Mesenchymal stem cell (in vitro differentiated cells and primary cell): ENCODE measurements around the gene ADAMTS17.

ENCODE experiments used
- DNase-seq: peaks from one replicate; pipeline ENCODE4 v3.0.0-alpha.2; 2013
- H2AFZ ChIP-seq: one replicate; pipeline ENCODE4 v1.6.1; 2013; ENCODE audit warnings: low read depth, mild to moderate bottlenecking, control low read depth, inconsistent platforms, low read length, moderate library complexity
- H2AK5ac ChIP-seq: 2 replicates; pipeline ENCODE4 v1.6.1; 2013; ENCODE audit warnings: low read length, moderate library complexity, mild to moderate bottlenecking, inconsistent platforms; ENCODE audit not compliant: severe bottlenecking
- H2BK120ac ChIP-seq: one replicate; pipeline ENCODE4 v1.6.1; 2013; ENCODE audit warnings: low read depth, mild to moderate bottlenecking, inconsistent platforms, low read length, moderate library complexity
- H2BK12ac ChIP-seq, 2 experiments: one replicate each; pipeline ENCODE4 v1.6.1; 2013; ENCODE audit warnings: inconsistent platforms in 2 of 2, low read length in 2 of 2, mild to moderate bottlenecking in 2 of 2, moderate library complexity in 2 of 2, control low read depth in 1 of 2
- H2BK15ac ChIP-seq: one replicate; pipeline ENCODE4 v1.6.1; 2013; ENCODE audit warnings: mild to moderate bottlenecking, low read depth, inconsistent platforms; ENCODE audit not compliant: poor library complexity, severe bottlenecking
- H2BK5ac ChIP-seq: 2 replicates; pipeline ENCODE4 v1.6.1; 2013; ENCODE audit warnings: low read depth, mild to moderate bottlenecking, low read length, control low read depth, inconsistent platforms; ENCODE audit not compliant: poor library complexity, severe bottlenecking
- H3K14ac ChIP-seq, 2 experiments: one replicate each; pipeline ENCODE4 v1.6.1; 2013; ENCODE audit warnings: inconsistent platforms in 2 of 2, low read length in 2 of 2, control low read depth in 1 of 2, mild to moderate bottlenecking in 1 of 2, moderate library complexity in 1 of 2
- H3K18ac ChIP-seq, 2 experiments: one replicate each; pipeline ENCODE4 v1.6.1; 2013; ENCODE audit warnings: inconsistent platforms in 2 of 2, low read length in 2 of 2, control low read depth in 1 of 2, low read depth in 1 of 2, mild to moderate bottlenecking in 1 of 2
- H3K23ac ChIP-seq, 2 experiments: one replicate each; pipeline ENCODE4 v1.6.1; 2013; ENCODE audit warnings: inconsistent platforms in 2 of 2, low read length in 2 of 2, mild to moderate bottlenecking in 2 of 2, moderate library complexity in 2 of 2, control low read depth in 1 of 2
- H3K27ac ChIP-seq: 2 replicates; pipeline ENCODE4 v1.5.1; 2013; ENCODE audit warnings: mild to moderate bottlenecking, moderate library complexity, low read length, control low read depth, inconsistent platforms; ENCODE audit not compliant: poor library complexity, severe bottlenecking
- H3K27me3 ChIP-seq, 2 experiments: 2 replicates each; pipeline versions ENCODE4 v1.6.1 to v1.7.0; 2013; ENCODE audit warnings: low read length in 2 of 2, mild to moderate bottlenecking in 2 of 2, moderate library complexity in 2 of 2, control low read depth in 1 of 2, inconsistent platforms in 1 of 2; ENCODE audit not compliant: control insufficient read depth in 1 of 2, insufficient read depth in 1 of 2
- H3K36me3 ChIP-seq, 2 experiments: 2 replicates each; pipeline versions ENCODE4 v1.6.1 to v1.7.0; 2013; ENCODE audit warnings: low read length in 2 of 2, control low read depth in 1 of 2, inconsistent platforms in 1 of 2, low read depth in 1 of 2, mild to moderate bottlenecking in 1 of 2; ENCODE audit not compliant: insufficient read depth in 2 of 2, control insufficient read depth in 1 of 2
- H3K4ac ChIP-seq, 2 experiments: one replicate each; pipeline ENCODE4 v1.6.1; 2013; ENCODE audit warnings: inconsistent platforms in 2 of 2, low read length in 2 of 2, mild to moderate bottlenecking in 2 of 2, moderate library complexity in 2 of 2, control low read depth in 1 of 2, low read depth in 1 of 2
- H3K4me1 ChIP-seq: 2 replicates; pipeline ENCODE4 v1.6.1; 2013; ENCODE audit warnings: low read depth, low read length, control low read depth; ENCODE audit not compliant: control insufficient read depth, insufficient read depth
- H3K4me2 ChIP-seq: 2 replicates; pipeline ENCODE4 v1.6.1; 2013; ENCODE audit warnings: low read length, mild to moderate bottlenecking, inconsistent platforms; ENCODE audit not compliant: poor library complexity, severe bottlenecking
- H3K4me3 ChIP-seq, 2 experiments: 2 replicates each; pipeline versions ENCODE4 v1.5.1 to v1.7.0; 2013; ENCODE audit warnings: low read length in 2 of 2, mild to moderate bottlenecking in 2 of 2, control low read depth in 1 of 2, low read depth in 1 of 2; ENCODE audit not compliant: insufficient read depth in 1 of 2
- H3K79me1 ChIP-seq: replicated peaks from 2 replicates; pipeline ENCODE4 v1.6.1; 2013; ENCODE audit warnings: mild to moderate bottlenecking, control low read depth, low read length, inconsistent platforms; ENCODE audit not compliant: poor library complexity, severe bottlenecking
- H3K9ac ChIP-seq: 2 replicates; pipeline ENCODE4 v1.7.0; 2013; ENCODE audit warnings: mild to moderate bottlenecking, low read length, moderate library complexity
- H3K9me3 ChIP-seq: 2 replicates; pipeline ENCODE4 v1.7.0; 2013; ENCODE audit warnings: mild to moderate bottlenecking, low read length; ENCODE audit not compliant: control insufficient read depth
- H4K8ac ChIP-seq: one replicate; pipeline ENCODE4 v1.6.1; 2013; ENCODE audit warnings: inconsistent platforms, mild to moderate bottlenecking, low read length, moderate library complexity
- H4K91ac ChIP-seq: one replicate; pipeline ENCODE4 v1.6.1; 2013; ENCODE audit warnings: mild to moderate bottlenecking, low read length, inconsistent platforms
- WGBS: methylation state at CpG from one replicate; pipeline ENCODE4 v1.1.7; 2013; ENCODE audit warnings: mixed read lengths; 5-methylcytosine and 5-hydroxymethylcytosine counted together

Gene ADAMTS17

GRCh38 chr15:100107606-100108225 lies 234.1 kb downstream of the ADAMTS17 start:
- Histone ChIP-seq H3K27me3 (no peaks in the 10 kb centered on the region), H2AK5ac (no peak overlapping the region), H3K23ac (no peak overlapping the region), H2BK15ac (no peak overlapping the region), H4K91ac (no peak overlapping the region), H3K9ac (no peak overlapping the region), H3K18ac (no peak overlapping the region), H3K4me3 (no peak overlapping the region), H2BK5ac (no peak overlapping the region), H2AFZ (no peak overlapping the region), H3K4me2 (no peak overlapping the region), H2BK12ac (no peak overlapping the region), H2BK120ac (no peak overlapping the region), H3K14ac (no peak overlapping the region), H3K79me1 (no peaks in the 10 kb centered on the region), H3K27ac (no peak overlapping the region), H3K9me3 (no peaks in the 10 kb centered on the region), H3K4ac (no peak overlapping the region), H4K8ac (no peak overlapping the region), H3K36me3 (no peaks in the 10 kb centered on the region), H3K4me1 (peaks cover 7% of the 10 kb centered on the region)
- no peak for DNase-seq
- 93% methylated on average over 9 of the region's 11 CpGs for WGBS

GRCh38 chr15:100107151-100107550 lies 234.6 kb downstream of the ADAMTS17 start:
- Histone ChIP-seq H3K27me3 (no peaks in the 10 kb centered on the region), H2AK5ac (no peak overlapping the region), H3K23ac (no peak overlapping the region), H4K91ac (no peak overlapping the region), H3K4ac (no peak overlapping the region), H3K4me2 (no peak overlapping the region), H3K4me1 (peaks cover 7% of the 10 kb centered on the region), H2BK12ac (no peak overlapping the region), H2AFZ (no peak overlapping the region), H3K18ac (no peak overlapping the region), H3K9me3 (no peaks in the 10 kb centered on the region), H2BK5ac (no peak overlapping the region), H3K36me3 (no peaks in the 10 kb centered on the region), H3K9ac (no peak overlapping the region), H3K79me1 (no peaks in the 10 kb centered on the region), H2BK15ac (no peak overlapping the region), H2BK120ac (no peak overlapping the region), H3K4me3 (no peak overlapping the region), H3K27ac (no peak overlapping the region), H4K8ac (peak overlapping the region; percentile 29), H3K14ac (no peak overlapping the region)
- WGBS = 97% methylated on average over 8 of the region's 8 CpGs
- no peak for DNase-seq

- WGBS = 86% methylated on average over 7 of the region's 8 CpGs
These were observed 235.0 kb downstream of the ADAMTS17 start for GRCh38 chr15:100106732-100107131.

GRCh38 chr15:100105101-100105500 lies 236.7 kb downstream of the ADAMTS17 start:
- H3K4me2 ChIP-seq = no peak overlapping the region
- H3K18ac ChIP-seq = no peak overlapping the region
- H3K36me3 ChIP-seq = no peaks in the 10 kb centered on the region
- H3K27ac ChIP-seq = no peak overlapping the region
- no peak overlapping the region for H3K4me3 ChIP-seq
- no peaks in the 10 kb centered on the region for H3K79me1 ChIP-seq
- H3K9me3 ChIP-seq = no peaks in the 10 kb centered on the region
- no peak overlapping the region for H3K4ac ChIP-seq
- H2AK5ac ChIP-seq = no peak overlapping the region
- peaks cover 0 to 4% of the 10 kb centered on the region in 2 experiments for H3K27me3 ChIP-seq
- no peak overlapping the region for H2BK120ac ChIP-seq
- no peak overlapping the region for H2AFZ ChIP-seq
- no peak overlapping the region for H2BK15ac ChIP-seq
- no peak overlapping the region for H4K8ac ChIP-seq
- H2BK12ac ChIP-seq = no peak overlapping the region
- no peak for DNase-seq
- no peak overlapping the region for H2BK5ac ChIP-seq
- no peak overlapping the region for H3K9ac ChIP-seq
- no peak overlapping the region for H4K91ac ChIP-seq
- no peaks in the 10 kb centered on the region for H3K4me1 ChIP-seq
- no peak overlapping the region for H3K14ac ChIP-seq
- WGBS = 93% methylated on average over 5 of the region's 6 CpGs
- H3K23ac ChIP-seq = no peak overlapping the region

More at GRCh38 chr15:100106732-100107131, 235.0 kb downstream of the ADAMTS17 start:
- Histone ChIP-seq H2BK12ac (no peak overlapping the region), H2BK15ac (no peak overlapping the region), H4K91ac (no peak overlapping the region), H4K8ac (no peak overlapping the region), H3K79me1 (no peaks in the 10 kb centered on the region), H3K18ac (no peak overlapping the region), H3K9ac (no peak overlapping the region), H3K4me1 (peaks cover 7% of the 10 kb centered on the region), H2BK120ac (no peak overlapping the region), H3K4me3 (no peak overlapping the region), H3K14ac (no peak overlapping the region), H2AFZ (no peak overlapping the region), H3K36me3 (no peaks in the 10 kb centered on the region), H3K9me3 (no peaks in the 10 kb centered on the region), H2AK5ac (no peak overlapping the region), H3K27me3 (no peaks in the 10 kb centered on the region), H3K23ac (no peak overlapping the region), H3K27ac (no peak overlapping the region), H3K4me2 (no peak overlapping the region), H2BK5ac (no peak overlapping the region), H3K4ac (no peak overlapping the region)
- DNase-seq = no peak
